HG03139 (cell line): Measurements from ENCODE around the gene LIMA1.
"Not testable (repeated sequence)": the region's sequence is repeated elsewhere in the genome, so short reads cannot be mapped to it uniquely, and the experiment has no call there.

ENCODE experiments used
- ATAC-seq: cut with Tn5 transposase; IDR thresholded peaks from one replicate; pipeline ENCODE4 v1.9.1; 2021; ENCODE audit not compliant: unreplicated experiment

The LIMA1 gene

DNA sequence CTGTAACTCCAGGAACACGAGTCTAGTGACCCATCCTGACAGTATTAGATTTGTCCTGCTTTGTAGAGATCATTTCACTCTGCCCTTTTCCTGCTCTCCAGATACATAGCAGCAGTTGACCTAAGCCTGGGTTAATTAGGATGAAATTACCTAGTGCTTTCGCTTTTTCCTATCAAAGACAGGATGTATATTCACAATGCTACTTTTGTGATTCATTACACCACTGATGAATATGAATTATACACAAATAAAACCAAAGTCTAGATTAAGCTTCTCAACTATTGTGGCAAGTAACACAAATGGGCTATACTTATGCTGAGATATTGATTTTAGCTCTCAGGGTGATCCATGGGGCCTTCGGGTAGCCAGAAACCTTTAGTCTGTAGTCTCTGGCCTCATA, 134.0 kb downstream of the LIMA1 start:
- no peak for ATAC-seq

- ATAC-seq: not testable (repeated sequence)
Measured at GRCh38 chr12:50148011-50148410, 135.3 kb downstream of the LIMA1 start.

DNA sequence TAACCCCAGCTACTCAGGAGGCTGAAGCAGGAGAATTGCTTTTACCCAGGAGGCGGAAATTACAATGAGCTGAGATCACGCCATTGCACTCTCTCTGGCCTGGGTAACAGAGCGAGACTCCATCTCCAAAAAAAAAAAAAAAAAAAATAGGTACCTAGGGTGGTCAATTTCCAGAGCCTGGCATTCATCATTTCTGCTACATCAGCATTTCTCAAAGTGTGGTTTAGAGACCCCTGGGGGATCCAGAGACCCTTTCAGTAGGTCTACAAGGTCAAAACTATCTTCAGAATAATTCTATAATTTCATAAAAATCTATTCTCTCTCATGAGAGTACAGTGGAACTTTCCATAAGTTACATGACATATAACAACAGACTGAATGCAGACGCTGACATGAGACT, 136.0 kb downstream of the LIMA1 start:
- no peak for ATAC-seq

GRCh38 chr12:50145439-50145838, 137.9 kb downstream of the LIMA1 start:
- ATAC-seq: no peak

GRCh38 chr12:50142993-50143392, 140.3 kb downstream of the LIMA1 start:
- ATAC-seq: no peak

GRCh38 chr12:50132505-50133135, 150.7 kb downstream of the LIMA1 start:
- ATAC-seq: no peak

DNA sequence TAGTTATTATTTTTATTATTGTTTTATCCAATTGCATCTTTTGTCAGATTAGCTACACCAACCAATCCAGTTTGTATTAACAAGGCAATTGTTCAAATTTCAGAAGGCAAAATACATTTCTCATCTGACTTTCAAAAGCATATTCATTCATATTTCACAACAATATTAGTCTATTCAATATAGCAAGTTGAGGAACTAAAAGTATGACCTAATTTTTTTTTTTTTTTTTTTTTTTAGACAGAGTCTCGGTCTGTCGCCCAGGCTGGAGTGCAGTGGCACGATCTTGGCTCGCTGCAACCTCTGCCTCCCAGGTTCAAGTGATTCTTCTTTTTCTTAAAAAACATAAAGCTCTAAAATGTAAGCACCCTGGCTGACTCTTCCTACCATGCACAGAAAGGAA, 154.0 kb downstream of the LIMA1 start:
- ATAC-seq: no peak

DNA sequence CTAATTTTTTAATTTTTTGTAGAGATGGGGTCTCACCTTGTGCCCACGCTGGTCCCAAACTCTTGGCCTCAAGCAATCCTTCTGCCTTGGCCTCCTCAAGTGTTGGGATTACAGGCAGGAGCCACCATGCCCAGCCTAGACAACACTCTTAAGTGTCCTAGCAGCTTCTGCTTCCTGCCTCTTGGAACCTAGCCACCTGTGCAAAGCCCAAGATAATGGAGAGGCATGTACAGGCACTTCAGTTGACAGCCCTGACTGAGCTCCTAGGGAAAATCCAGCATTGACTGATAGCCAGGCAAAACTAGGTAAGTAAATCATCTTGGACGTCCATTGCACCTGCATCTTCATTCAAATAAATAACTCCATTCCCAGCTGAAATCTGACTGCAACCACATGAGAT, 155.8 kb downstream of the LIMA1 start:
- ATAC-seq: no peak
